ENCODE results near the gene CMBL. TPM values are rescaled to one million over a fixed set of nuclear protein-coding genes. Genes with fewer than 3 reads are reported as not detected.

Gene CMBL
- total RNA-seq, 6 donors from 2014 or later = 8.0 to 19.1 (median 8.4) TPM

- DNase-seq = no peak
- WGBS, 2 donors = 93 to 95% methylated on average over 10 of the region's 10 CpGs
- TF ChIP-seq, protein P1, sequence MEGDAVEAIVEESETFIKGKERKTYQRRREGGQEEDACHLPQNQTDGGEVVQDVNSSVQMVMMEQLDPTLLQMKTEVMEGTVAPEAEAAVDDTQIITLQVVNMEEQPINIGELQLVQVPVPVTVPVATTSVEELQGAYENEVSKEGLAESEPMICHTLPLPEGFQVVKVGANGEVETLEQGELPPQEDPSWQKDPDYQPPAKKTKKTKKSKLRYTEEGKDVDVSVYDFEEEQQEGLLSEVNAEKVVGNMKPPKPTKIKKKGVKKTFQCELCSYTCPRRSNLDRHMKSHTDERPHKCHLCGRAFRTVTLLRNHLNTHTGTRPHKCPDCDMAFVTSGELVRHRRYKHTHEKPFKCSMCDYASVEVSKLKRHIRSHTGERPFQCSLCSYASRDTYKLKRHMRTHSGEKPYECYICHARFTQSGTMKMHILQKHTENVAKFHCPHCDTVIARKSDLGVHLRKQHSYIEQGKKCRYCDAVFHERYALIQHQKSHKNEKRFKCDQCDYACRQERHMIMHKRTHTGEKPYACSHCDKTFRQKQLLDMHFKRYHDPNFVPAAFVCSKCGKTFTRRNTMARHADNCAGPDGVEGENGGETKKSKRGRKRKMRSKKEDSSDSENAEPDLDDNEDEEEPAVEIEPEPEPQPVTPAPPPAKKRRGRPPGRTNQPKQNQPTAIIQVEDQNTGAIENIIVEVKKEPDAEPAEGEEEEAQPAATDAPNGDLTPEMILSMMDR (IDR thresholded peaks at IDR 0.05) = no peak
- TF ChIP-seq POLR2A (IDR thresholded peaks at IDR 0.05) (no peak), EP300 (IDR thresholded peaks at IDR 0.05) (no peak), POLR2AphosphoS5 (IDR thresholded peaks at IDR 0.05) (no peak)
- Histone ChIP-seq H3K27ac (no peak overlapping the region), H3K4me3 (no peak overlapping the region), H3K36me3 (no peaks in the 10 kb centered on the region), H3K27me3 (no peaks in the 10 kb centered on the region), H3K9me3 (no peaks in the 10 kb centered on the region), H3K4me1 (peaks cover 6 to 12% (median 8%) of the 10 kb centered on the region in 4 donors)
- ATAC-seq (ENCODE audit: low FRiP score in 2 of 2) = no peak
Observed at GRCh38 chr5:10244342-10244944, 63.3 kb downstream of the CMBL start.

GRCh38 chr5:10243660-10244240 lies 64.0 kb downstream of the CMBL start:
- peaks cover 0 to 3% (median 0%) of the 10 kb centered on the region in 4 donors for H3K36me3 ChIP-seq
- WGBS, 2 donors = 59 to 65% methylated on average over 1 of the region's 1 CpG
- no peak overlapping the region for H3K27ac ChIP-seq
- TF ChIP-seq POLR2AphosphoS5 (IDR thresholded peaks at IDR 0.05) (no peak), POLR2A (IDR thresholded peaks at IDR 0.05) (no peak), EP300 (IDR thresholded peaks at IDR 0.05) (no peak)
- TF ChIP-seq, protein P1 (IDR thresholded peaks at IDR 0.05) = no peak
- H3K27me3 ChIP-seq = no peaks in the 10 kb centered on the region
- no peaks in the 10 kb centered on the region for H3K9me3 ChIP-seq
- H3K4me1 ChIP-seq = peaks cover 3 to 7% (median 5%) of the 10 kb centered on the region in 4 donors
- H3K4me3 ChIP-seq = no peak overlapping the region
- DNase-seq = no peak
- ATAC-seq (ENCODE audit: low FRiP score in 2 of 2) = no peak

DNA sequence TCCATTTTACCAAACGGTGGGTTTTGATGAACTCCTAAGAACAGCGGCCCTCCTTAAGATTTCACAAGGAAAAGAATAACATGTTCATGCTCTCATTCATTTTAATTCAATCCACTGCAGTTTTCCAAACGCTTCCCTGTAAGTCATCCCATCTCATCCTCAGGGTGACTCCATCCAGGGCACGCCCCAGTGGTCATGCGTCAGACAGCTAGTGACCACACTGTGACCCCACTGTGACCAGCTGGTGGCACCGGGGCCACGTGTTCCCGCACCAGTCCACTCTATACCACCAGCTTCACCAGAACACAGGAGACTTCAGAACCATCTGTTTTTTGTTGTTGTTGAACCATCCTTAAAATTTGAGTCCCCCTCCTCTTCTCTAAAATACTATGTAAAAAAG lies 72.4 kb downstream of the CMBL start:
- 87 to 91% methylated on average over 8 of the region's 8 CpGs for WGBS, 2 donors
- TF ChIP-seq, protein P1 (IDR thresholded peaks at IDR 0.05) = no peak
- no peak for TF ChIP-seq EP300 (IDR thresholded peaks at IDR 0.05)
- TF ChIP-seq POLR2A (IDR thresholded peaks at IDR 0.05) = no peak
- TF ChIP-seq POLR2AphosphoS5 (IDR thresholded peaks at IDR 0.05) = no peak
- Histone ChIP-seq H3K4me1 (no peaks in the 10 kb centered on the region), H3K9me3 (no peaks in the 10 kb centered on the region), H3K4me3 (no peak overlapping the region), H3K27me3 (no peaks in the 10 kb centered on the region), H3K36me3 (peaks cover 0 to 51% (median 16%) of the 10 kb centered on the region in 4 donors), H3K27ac (no peak overlapping the region)
- peak in 1 of 2 donors; percentile 9 for DNase-seq
- ATAC-seq (ENCODE audit: low FRiP score in 2 of 2) = no peak

- no peak overlapping the region for H3K27ac ChIP-seq
- H3K4me1 ChIP-seq = no peaks in the 10 kb centered on the region
- TF ChIP-seq EP300 (IDR thresholded peaks at IDR 0.05) (no peak), POLR2A (IDR thresholded peaks at IDR 0.05) (no peak), POLR2AphosphoS5 (IDR thresholded peaks at IDR 0.05) (no peak)
- TF ChIP-seq, protein P1 (IDR thresholded peaks at IDR 0.05) = peak in 1 of 6 experiments; percentile 17
- no peaks in the 10 kb centered on the region for H3K9me3 ChIP-seq
- WGBS, 2 donors = 57 to 61% methylated on average over 7 of the region's 7 CpGs
- ATAC-seq (ENCODE audit: low FRiP score in 2 of 2) (no peak), DNase-seq (peak in 1 of 2 donors; percentile 77)
- no peak overlapping the region for H3K4me3 ChIP-seq
- H3K27me3 ChIP-seq = no peaks in the 10 kb centered on the region
- H3K36me3 ChIP-seq = peaks cover 0 to 45% (median 15%) of the 10 kb centered on the region in 4 donors
Observed at GRCh38 chr5:10233505-10233904, 74.2 kb downstream of the CMBL start.
